HT1080 (cell line): Measurements from ENCODE around the gene SYTL3. TPM values are rescaled to one million over a fixed set of nuclear protein-coding genes. Genes with fewer than 3 reads are reported as not detected.
"Not testable (repeated sequence)": the region's sequence is repeated elsewhere in the genome, so short reads cannot be mapped to it uniquely, and the experiment has no call there.

Source experiments
- DNase-seq: peaks from one replicate; pipeline ENCODE4 v3.0.0-alpha.2; 2015; ENCODE audit warnings: low read depth
- total RNA-seq: library from RNA; depleted of rRNA; stranded (reverse); fragments of >200 nt; shearing (Covaris generic); gene quantifications from 2 replicates; pipeline ENCODE4 v1.2.3, GENCODE V29; 2014

SYTL3 gene
- total RNA-seq, 1 experiment from 2014 or later: 5.5 TPM

DNA sequence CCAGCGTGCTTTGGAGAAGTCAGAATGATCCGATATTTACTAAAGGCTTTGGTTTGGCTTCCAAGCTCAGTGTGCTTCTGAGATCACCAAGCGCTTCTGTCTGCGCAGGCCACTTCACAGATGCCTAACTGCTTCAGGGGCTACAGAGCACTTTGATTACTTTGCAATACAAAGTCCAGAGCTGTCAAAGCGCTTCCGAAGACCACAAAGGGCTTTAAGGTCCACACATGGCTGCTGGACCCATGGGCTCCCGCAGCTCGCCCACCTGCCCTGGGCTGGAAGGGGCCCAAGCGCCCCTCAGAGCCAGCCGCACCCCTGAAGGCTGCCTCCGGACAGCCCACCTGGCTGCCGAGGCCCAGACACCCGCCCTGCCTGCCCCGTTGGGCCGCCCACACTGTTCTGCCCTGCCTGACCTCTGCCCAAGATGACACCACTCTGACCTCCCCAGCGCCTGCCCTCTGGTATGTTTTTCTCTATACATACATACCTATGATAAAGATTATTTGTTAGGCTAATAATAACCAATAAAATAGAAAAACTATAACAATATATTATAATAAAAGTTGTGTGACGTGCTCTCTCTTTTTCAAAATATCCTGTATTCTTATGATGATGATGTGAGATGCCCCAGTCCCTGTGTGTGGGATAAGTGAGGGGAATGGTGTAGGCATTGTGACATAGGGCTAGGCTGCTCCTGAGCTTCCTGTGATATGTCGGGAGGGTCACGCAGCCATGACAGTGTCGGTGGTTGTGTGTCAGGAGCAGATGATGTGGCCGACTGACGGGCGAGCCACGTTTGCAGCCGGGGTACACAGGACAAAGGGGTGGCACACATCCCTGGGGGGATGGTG, 27.9 kb upstream of the SYTL3 start:
- DNase-seq: no peak

DNA sequence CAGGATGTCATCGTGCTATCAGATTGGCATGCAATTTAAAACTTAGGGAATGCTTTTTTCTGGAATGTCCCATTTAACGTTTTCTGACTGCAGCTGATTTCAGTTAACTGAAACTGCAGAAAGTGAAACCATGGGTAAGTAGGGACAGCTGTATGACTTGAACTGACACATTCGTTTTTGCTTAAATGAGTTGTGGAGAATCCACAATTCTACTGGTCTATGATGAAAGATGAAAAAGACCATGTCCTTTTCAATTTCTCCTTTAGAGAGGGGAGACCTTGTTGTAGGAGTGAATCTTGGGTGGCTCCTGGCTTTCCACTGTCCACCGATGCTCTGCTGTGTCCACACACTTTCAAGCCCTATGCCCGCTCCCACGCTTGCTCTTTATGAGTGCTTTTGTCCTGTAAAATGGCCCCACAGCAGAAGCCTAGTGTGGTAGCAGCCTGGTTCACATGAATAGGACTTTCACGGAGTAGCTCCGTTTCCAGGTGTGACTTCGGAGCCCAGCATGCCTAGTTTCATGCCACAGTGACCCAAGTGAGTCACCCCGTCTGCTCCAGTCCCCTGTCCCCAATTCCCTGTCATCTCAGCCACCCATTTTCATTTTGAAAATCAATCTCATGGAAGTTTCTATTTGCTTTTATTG, 27.2 kb upstream of the SYTL3 start:
- no peak for DNase-seq

GRCh38 chr6:158624684-158625682, 24.9 kb upstream of the SYTL3 start:
- no peak for DNase-seq

GRCh38 chr6:158625881-158626305, 24.0 kb upstream of the SYTL3 start:
- no peak for DNase-seq

GRCh38 chr6:158626360-158627167, 23.3 kb upstream of the SYTL3 start:
- DNase-seq: no peak

DNA sequence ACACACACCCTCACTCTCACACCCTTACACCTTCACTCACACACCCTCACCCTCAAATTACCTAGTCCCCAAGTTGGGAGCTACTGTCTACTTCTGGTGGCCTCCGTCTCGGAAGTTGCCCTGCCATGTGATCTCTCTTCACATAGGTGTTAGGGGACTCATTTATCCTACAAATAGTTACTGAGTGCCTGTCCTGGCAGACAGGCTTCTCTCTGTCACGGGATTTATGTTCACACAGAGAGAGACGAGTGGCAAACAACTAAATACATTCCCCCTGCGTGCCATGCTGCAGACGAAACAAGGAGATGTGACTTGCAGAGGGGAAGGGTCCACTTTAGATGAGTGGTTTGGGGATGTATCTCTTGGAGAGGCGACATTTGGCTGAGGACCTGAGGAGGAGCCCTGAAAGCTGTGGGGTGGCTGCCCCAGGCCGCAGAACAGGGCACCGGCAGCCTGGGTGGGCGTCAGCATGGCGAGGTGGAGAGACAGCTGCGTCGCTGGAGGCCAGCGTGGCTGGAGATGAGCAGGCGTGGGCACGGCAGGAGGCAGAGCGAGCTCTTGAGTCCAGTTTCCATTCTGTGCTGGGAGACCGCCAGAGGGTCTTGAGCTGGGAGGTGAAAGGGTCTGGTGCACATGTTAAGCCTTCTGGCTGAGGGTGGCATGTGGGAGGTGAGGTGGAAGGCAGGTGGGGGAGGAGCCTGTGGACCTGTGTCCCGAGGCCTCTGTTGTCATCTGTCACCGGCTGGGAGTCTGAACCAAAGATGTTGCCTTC, 22.5 kb upstream of the SYTL3 start:
- no peak for DNase-seq

DNA sequence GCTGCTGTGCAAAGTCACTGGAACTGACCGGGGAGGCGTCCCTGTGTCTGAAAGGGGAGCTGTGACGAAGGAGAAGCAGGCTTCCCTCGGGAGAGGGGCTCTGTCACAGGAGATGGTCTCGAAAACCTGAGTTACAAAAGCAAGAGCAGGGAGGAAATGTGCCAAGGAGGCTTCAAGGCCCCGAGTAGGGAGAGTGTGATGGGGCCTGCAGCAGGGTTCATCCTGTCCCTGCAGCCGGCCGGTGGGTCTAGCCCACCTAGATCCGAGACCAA, 22.0 kb upstream of the SYTL3 start:
- no peak for DNase-seq

GRCh38 chr6:158628542-158628941, 21.3 kb upstream of the SYTL3 start:
- no peak for DNase-seq

DNA sequence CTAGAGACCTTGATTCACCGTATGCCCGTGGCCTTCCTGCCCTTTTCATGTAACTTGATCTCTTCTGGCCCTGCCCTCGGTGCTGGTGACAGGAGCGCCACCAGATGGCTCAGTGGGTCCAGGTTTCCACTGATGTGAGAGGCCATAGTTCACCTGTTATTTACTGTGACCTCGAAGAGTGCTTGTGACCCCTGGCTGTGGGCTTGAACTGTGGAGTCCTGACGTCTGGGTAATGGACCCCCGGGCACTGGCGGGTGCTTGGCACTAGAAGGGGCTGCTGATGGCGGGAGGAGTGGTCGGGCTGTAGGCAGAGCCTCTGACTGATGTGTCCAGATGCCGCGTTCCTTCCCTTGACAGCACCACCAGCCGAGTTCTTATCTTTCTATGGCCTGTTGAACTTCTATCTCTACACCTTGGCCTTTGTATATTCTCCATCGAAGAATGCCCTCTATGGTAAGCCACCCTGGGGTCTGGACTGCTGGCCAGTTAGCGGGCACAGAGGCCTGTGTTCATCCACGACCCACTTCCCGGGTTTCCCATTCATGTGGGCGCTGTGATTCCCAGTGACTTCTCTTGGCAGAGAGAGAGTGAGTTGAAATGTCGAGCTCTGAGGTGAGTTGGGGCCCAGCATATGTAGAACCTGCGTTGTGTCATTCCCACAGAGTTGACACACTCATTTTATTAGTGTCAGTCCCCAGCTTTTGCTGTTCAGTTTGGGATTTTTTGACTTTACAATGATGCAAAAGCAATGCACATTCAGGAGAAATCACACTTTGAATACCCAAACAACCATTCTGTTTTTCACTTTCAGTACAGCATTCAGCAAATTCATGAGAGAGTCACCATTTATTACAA, 20.3 kb upstream of the SYTL3 start:
- DNase-seq: no peak

- DNase-seq: no peak
These were observed 18.8 kb upstream of the SYTL3 start for GRCh38 chr6:158630938-158631616.

DNA sequence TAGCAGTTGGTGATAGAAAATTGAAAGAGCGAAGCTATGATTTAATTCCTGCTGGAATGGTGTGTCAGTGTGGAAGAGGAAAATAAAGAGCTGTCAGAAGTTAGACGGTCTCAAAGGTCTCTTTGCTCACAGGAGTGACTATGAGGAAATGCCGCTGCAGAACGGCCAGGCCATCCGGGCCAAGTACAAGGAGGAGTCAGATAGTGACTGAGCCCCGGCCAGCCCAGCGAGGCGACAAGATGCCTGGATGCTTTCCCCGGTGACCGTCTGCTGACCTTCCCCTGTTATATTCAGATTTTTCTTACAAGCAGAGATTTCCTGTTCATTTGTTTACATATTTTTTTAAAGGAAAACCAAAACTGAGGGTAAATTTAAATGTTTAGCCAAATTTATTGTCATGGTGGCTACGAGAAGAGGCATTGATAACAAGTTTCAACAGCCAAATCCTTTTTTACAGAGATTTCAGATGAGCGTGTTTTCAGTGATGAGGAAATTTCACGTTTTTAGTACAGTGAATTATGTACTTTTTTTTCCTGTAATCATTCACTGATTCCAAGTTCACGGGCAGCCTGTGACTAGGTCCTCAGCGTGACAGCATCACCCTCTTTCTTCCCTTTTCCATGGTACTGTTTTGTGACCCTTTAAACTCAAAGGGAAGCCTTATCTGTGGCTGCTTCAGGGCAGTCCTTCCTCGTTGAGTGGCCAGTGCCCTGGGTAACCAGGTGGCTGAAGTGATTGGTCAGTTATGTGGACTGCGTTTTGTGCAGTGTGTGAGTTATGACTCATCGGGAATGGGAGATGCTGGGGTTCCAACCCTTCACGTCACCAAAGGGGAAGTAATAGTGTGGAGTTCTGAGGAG, 17.9 kb upstream of the SYTL3 start:
- DNase-seq: peak; percentile 73

DNA sequence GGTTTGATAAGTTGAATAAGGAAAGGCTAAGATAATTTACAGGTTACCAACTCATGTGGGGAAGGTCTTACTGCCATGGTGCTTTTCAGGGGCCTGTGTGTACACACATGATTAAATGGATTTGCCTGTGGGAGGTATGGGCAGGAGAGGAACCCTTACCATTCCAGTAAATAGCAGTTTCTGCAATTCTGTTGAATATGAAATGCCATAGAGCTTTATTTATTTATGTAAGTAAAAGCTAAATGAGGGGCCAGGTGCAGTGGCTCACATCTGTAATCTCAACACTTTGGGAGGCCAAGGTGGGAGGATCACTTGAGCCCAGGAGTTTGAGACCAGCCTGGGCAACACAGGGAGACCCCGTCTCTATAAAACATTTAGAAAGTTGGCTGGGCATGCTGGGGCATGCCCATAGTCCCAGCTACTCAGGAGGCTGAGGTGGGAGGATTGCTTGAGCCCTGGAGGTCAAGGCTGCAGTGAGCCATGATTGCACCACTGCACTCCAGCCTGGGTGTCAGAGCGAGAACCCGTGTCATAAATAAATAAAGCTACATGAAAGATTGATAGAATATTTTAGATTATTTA, 17.2 kb upstream of the SYTL3 start:
- not testable (repeated sequence) for DNase-seq

DNA sequence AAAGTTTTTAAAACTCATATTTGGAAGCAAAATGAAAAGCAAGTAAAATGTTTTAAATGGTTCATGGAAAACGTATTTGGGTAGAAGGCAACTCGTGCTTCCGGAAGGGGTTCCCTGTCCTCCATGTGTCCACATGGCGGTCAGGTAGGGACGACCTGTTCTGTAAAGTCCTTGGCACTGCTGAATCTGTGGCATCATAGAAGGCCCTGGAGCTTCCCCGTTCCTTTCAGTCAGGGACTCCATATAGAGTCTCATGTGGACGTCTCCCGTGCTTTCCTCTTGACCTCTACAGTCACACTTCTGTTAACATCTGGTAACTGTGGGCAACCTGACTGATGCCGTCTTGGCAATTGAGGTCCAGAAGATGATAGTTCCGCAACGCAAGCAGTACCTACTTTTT, 16.7 kb upstream of the SYTL3 start:
- no peak for DNase-seq

DNA sequence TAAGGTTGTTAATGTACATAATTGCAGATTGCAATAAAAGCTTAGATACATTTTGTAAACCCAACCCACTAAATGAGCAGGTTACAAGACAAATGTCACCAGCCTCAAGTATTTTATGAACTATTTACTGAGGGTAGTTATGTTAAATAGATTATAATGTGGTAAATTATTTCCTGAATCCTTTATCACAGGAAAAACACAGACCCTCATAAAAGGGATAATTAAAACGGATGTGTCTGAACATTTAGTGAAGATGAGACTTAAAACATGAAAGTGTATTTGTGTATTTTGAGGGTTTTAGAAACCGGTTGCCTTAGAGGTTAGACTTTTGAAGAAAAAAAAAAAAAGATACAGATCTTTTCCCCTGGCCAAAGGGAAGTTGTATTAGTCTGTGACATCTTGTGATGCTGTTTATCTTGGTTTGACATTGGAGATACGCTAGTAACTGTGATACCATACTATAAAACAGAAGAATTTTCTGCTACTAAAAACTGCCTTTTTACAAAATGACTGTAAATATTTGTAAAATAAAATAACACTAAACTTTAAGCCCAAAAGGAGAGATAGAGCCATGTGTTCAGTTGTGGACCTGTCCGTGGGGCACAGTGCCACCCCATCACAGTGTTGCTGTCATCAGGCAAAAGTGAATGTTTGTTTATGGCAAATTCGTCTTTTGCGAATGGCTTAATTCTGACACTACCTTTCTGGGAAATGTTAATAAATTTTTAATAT, 15.0 kb upstream of the SYTL3 start:
- no peak for DNase-seq

DNA sequence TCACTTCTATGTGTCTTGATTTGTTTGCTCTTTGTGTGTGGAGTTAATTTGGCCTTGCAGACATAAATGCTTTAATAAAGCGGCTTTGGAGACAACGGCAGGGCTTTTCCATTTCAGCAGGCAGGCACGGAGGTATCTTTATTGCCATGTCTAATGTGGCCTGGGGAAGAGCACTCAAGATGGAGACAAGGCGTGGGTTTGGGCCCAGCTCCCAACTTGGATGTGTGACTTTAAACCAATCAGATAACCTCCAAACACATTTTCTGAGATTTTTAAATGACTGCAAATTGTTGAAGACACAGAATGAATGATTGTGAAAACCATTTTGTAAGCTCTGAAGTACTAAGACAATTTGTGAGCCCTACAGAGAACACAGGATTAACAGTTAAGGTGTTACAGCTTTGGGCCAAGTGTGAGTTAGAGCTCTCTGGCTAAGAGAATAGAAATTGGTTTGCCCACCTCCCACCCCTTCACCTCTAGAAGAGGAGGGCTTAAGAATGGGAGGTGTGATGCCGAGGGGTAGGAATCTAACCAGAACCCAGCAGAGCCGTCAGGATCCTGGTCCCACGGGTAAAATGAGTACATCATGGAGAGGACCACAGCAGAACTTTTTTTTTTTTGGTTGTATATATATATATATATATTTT, 14.3 kb upstream of the SYTL3 start:
- DNase-seq: no peak

DNA sequence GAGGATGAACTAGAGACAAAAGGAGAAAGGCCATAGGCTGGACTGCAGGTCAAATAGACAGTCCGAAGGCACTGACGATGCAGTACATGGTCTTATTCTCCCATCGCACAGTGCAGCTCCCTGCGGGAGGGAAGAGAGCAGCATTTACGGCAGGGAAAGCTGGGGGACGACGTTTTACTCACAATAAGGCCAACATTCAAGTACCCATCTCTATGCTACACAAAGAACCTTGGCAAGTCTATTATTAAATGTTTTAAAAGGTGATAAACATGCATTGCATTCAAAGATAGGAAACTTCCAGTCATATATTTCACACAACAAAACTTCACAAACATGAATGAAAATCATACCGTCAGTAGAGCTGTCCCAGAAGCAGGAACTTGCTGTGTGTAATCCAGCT, 13.1 kb upstream of the SYTL3 start:
- DNase-seq: no peak
